Psoas muscle (tissue), 8 donors: ENCODE data around the gene STAG1. TPM values are rescaled to one million over a fixed set of nuclear protein-coding genes. Genes with fewer than 3 reads are reported as not detected.

Source experiments
- ATAC-seq, 4 donors: fragments of 200-7000 bp; cut with Tn5 transposase; one replicate each; pipeline ENCODE4 v1.9.1; 2020; ENCODE audit warnings: moderate library complexity in 3 of 4, mild to moderate bottlenecking in 2 of 4
- DNase-seq, 2 donors: peaks; one replicate each; pipeline ENCODE4 v3.0.0-alpha.2; 2020
- H3K27ac ChIP-seq: fragments of 200-600 bp; one replicate; pipeline ENCODE4 v1.8.0; 2022
- H3K27me3 ChIP-seq, 3 donors: fragments of 200-600 bp in 1 of 3; one replicate each; pipeline versions ENCODE4 v1.6.1 to v1.8.0; 2013 to 2022; ENCODE audit warnings: low read length in 2 of 3, mild to moderate bottlenecking in 2 of 3, moderate library complexity in 1 of 3; ENCODE audit not compliant: insufficient read depth in 3 of 3
- H3K36me3 ChIP-seq, 2 donors: fragments of 200-600 bp in 1 of 2; one replicate each; pipeline versions ENCODE4 v1.6.1 to v1.8.0; 2013 to 2022; ENCODE audit warnings: low read depth in 1 of 2, mild to moderate bottlenecking in 1 of 2, moderate library complexity in 1 of 2; ENCODE audit not compliant: insufficient read depth in 1 of 2
- H3K4me1 ChIP-seq: fragments of 200-600 bp; one replicate; pipeline ENCODE4 v1.8.0; 2022
- H3K4me3 ChIP-seq: fragments of 200-600 bp; one replicate; pipeline ENCODE4 v1.8.0; 2022; ENCODE audit warnings: mild to moderate bottlenecking
- H3K9me3 ChIP-seq: fragments of 200-600 bp; one replicate; pipeline ENCODE4 v1.8.0; 2022
- CTCF ChIP-seq: fragments of 200-600 bp; IDR thresholded peaks from one replicate; pipeline ENCODE4 v1.8.0; 2022; ENCODE audit warnings: antibody characterized with exemption
- WGBS, 3 donors: extraction: QIAGEN DNeasy Blood & Tissue Kit; methylation state at CpG; one replicate each; pipeline versions ENCODE4 v1.1.6 to v1.1.7; 2013; 5-methylcytosine and 5-hydroxymethylcytosine counted together
- intact Hi-C, 2 donors: fragments of 100-400 bp; cut with DNase I; formaldehyde crosslinking; loops; one replicate each; pipeline versions ENCODE4 v1.11.0 to v1.14.2; 2022
- polyA plus RNA-seq, 3 donors: library from polyadenylated mRNA; stranded (reverse); fragments of 200-250 nt; gene quantifications; one replicate each; pipeline ENCODE4 v1.2.3, GENCODE V29; 2013
- total RNA-seq, 4 donors: library from RNA; stranded (reverse); fragmentation: NEBNext Ultra II Directional in 2 of 4; extraction: Animal tissue kit (Norgen Biotek cat#: 25700) in 2 of 4; gene quantifications; one replicate each; pipeline versions ENCODE4 v1.2.1 to v1.2.4, GENCODE V29; 2021 to 2023
- donor health status: healthy with polysubstance abuse.
- donor health status: DM: no; HTN: no; CAD: no; lungs with moderate emphysema.
- donor health status: Bipolar disorder and iron deficiency.
- donor health status: healthy.
- donor health status: DM: yes; HTN: yes; CAD: no.
- donor health status: DM: no; HTN: no; CAD: no.
- donor health status: DM: no; HTN: no; CAD: no.
- donor health status: DM: yes; HTN: yes; CAD: no.

The STAG1 gene
- total and polyA plus RNA-seq, 7 donors: 8.8 to 27.7 (median 19.7) TPM

GRCh38 chr3:136535906-136536305, 216.3 kb downstream of the STAG1 start:
- no peak for TF ChIP-seq CTCF
- no peaks in the 10 kb centered on the region for H3K4me1 ChIP-seq
- peaks cover 9% of the 10 kb centered on the region for H3K9me3 ChIP-seq
- 96 to 97% (median 96%) methylated on average over 3 of the region's 3 CpGs for WGBS, 3 donors
- H3K36me3 ChIP-seq: no peaks in the 10 kb centered on the region
- no peak overlapping the region for H3K27ac ChIP-seq
- no peaks in the 10 kb centered on the region for H3K27me3 ChIP-seq
- no peak for ATAC-seq
- H3K4me3 ChIP-seq: no peak overlapping the region
- DNase-seq: no peak
- intact Hi-C loops: no loop called here

GRCh38 chr3:136532766-136533165, 219.4 kb downstream of the STAG1 start:
- no peaks in the 10 kb centered on the region for H3K27me3 ChIP-seq
- intact Hi-C loops: no loop called here
- ATAC-seq (no peak), DNase-seq (no peak)
- 98 to 100% (median 99%) methylated on average over 1 of the region's 1 CpG for WGBS, 3 donors
- H3K4me3 ChIP-seq: no peak overlapping the region
- no peaks in the 10 kb centered on the region for H3K4me1 ChIP-seq
- TF ChIP-seq CTCF: no peak
- no peak overlapping the region for H3K27ac ChIP-seq
- peaks cover 9% of the 10 kb centered on the region for H3K9me3 ChIP-seq
- no peaks in the 10 kb centered on the region for H3K36me3 ChIP-seq

GRCh38 chr3:136518102-136518501, 234.1 kb downstream of the STAG1 start:
- H3K4me3 ChIP-seq: no peak overlapping the region
- no peak for DNase-seq
- H3K4me1 ChIP-seq: no peaks in the 10 kb centered on the region
- no peaks in the 10 kb centered on the region for H3K9me3 ChIP-seq
- H3K36me3 ChIP-seq: peaks cover 0 to 4% of the 10 kb centered on the region in 2 donors
- intact Hi-C loops: no loop called here
- no peak for ATAC-seq
- 84 to 91% (median 86%) methylated on average over 2 of the region's 2 CpGs for WGBS, 3 donors
- TF ChIP-seq CTCF: no peak
- no peak overlapping the region for H3K27ac ChIP-seq
- H3K27me3 ChIP-seq: no peaks in the 10 kb centered on the region

- ATAC-seq (no peak), DNase-seq (no peak)
- intact Hi-C loops: no loop called here
Measured at GRCh38 chr3:136516656-136517055, 235.5 kb downstream of the STAG1 start.

More at GRCh38 chr3:136516656-136517055, 235.5 kb downstream of the STAG1 start:
- H3K27ac ChIP-seq: no peak overlapping the region
- peaks cover 0 to 4% of the 10 kb centered on the region in 2 donors for H3K36me3 ChIP-seq
- TF ChIP-seq CTCF: no peak
- WGBS, 3 donors: 71 to 79% (median 77%) methylated on average over 3 of the region's 3 CpGs
- H3K27me3 ChIP-seq: no peaks in the 10 kb centered on the region
- H3K4me1 ChIP-seq: no peaks in the 10 kb centered on the region
- H3K9me3 ChIP-seq: no peaks in the 10 kb centered on the region
- no peak overlapping the region for H3K4me3 ChIP-seq
